TTC549 (cell line): ENCODE results near the gene RALGDS.
"Not testable (repeated sequence)": the region's sequence is repeated elsewhere in the genome, so short reads cannot be mapped to it uniquely, and the experiment has no call there.

ENCODE experiments used
- FAIRE-seq: peaks from 2 replicates; lab custom pipeline; 2012; peaks lifted over from hg19 to GRCh38; lab: Jason Lieb, UNC

RALGDS gene

DNA sequence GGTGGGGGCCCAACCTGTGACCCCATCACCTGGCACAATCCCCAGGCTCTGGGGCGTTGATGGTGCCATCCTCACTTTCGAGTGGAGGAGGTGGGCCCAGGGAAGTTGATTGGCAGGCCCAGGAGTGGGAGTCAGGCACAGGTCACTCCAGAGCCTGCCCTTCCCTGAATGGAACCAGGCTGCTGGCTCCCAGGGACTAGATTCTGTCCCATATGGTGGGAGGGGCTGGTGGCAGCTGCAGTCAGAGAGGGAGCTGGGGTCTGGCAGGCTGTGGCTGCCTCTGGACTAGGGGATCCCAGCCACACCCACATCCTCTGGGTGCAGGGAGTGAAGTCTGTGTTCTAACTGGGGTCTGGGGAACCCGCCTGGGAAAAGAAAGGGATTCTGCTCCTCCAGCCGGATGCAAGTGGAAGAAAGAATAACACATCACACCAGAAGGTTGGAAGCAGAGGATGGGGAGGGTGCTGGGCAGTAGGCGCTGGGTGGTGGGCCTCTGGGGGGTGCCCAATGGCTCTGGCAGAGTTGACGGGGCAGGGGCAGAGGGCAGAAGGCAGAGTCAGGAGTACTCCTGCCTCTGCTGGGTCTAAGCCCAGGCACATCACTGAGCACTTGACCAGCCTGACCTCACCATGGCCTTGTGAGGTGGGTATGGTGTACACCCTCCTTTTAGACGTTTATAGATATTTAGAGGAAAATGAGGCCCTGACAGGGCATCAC lies 33.5 kb downstream of the RALGDS start:
- FAIRE-seq: no peak

- no peak for FAIRE-seq
Measured at GRCh38 chr9:133086894-133087293, 34.1 kb downstream of the RALGDS start.

DNA sequence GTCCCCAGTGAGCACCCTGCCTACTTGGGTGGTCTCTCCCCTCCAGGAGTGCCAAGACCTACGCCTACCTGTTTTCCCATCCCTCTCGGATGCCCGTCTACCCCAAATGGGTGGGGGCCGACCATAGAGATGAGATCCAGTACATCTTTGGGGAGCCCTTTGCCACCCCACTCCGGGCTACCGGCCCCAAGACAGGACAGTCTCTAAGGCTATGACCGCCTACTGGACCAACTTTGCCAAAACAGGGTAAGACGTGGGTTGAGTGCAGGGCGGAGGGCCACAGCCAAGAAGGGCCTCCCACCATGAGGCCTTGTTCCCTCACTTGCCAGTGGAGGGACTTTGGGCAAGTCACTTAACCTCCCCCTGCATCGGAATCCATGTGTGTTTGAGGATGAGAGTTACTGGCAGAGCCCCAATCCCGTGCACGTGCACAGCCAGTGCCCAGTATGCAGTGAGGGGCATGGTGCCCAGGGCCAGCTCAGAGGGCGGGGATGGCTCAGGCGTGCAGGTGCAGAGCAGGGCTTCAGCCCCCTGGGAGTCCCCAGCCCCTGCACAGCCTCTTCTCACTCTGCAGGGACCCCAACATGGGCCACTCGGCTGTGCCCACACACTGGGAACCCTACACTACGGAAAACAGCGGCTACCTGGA lies 34.7 kb downstream of the RALGDS start:
- not testable (repeated sequence) for FAIRE-seq

- not testable (repeated sequence) for FAIRE-seq
Measured at GRCh38 chr9:133083688-133084087, 37.4 kb downstream of the RALGDS start.

- FAIRE-seq: not testable (repeated sequence)
Measured at GRCh38 chr9:133081957-133082644, 38.9 kb downstream of the RALGDS start.

DNA sequence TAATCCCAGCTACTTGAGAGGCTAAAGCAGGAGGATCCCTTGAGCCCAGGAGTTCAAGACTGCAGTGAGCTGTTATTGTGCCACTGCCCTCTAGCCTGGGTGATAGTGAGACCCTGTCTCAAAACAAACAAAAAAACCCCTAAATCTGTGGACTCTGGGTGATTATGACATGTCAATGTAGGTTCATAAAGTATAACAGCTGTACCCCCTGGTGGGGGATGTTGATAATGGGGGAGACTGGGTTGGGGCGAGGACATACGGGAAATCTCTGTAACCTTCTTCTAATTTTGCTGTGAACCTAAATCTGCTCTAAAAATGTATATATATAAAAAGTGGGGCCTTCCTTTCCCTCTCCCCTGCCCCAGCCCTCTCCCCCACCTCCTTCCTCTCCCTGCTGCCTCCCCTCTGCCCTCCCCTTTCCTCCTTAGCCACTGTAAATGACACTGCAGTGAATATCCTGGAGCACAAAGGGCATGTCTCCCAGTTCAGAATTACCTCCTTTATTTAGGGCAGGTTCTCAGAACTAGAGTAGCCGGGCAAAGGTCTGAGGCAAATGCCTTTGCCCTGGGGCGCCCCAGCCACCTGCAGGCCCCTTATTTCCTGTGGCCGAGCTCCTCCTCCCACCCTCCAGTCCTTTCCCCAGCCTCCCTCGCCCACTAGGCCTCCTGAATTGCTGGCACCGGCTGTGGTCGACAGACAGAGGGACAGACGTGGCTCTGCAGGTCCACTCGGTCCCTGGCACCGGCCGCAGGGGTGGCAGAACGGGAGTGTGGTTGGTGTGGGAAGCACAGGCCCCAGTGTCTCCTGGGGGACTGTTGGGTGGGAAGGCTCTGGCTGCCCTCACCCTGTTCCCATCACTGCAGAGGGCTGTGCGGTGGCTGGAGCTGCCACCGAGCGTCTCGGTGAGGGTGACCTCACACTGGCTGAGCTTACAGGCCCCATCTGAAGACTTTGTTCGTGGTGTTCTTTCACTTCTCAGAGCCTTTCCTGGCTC lies 40.0 kb downstream of the RALGDS start:
- FAIRE-seq: not testable (repeated sequence)

DNA sequence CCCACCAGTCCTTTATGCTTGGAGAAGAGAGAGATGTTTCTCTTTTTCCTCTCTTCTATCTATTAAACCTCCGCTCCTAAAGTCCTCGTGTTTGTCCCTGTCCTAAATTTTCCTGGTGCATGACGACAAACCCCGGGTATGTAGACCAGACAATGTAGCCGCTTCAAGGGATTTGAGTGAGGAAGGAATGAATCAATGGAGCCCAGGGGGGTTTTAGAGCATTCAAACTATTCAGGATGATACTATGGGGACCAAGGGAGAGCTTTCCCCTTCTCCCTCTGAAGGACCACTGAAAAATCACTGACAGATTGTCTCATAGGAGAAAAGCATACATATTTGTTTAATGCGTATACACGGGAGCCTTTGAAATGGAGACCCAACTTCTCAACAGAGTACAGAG lies 40.9 kb downstream of the RALGDS start:
- no peak for FAIRE-seq

DNA sequence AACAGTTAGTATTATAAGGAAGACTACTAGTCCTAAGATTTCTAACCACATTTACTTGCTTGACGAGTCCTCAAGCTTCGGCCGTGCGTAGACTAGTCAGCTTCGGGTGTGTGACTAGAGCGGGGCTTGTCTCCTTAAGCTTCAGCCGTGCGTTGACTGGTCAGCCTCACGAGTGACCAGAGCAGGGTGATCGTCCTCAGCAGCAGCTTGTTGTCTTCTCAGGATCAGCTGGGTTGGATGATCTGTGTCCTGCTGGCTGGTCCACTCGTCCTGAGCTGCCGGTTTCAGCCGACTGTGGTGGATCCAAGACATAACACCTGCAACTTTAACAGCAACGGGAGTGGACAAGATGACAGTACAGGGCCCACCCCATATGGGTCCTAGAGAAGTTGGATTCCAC lies 42.6 kb downstream of the RALGDS start:
- no peak for FAIRE-seq

- no peak for FAIRE-seq
Measured at GRCh38 chr9:133076691-133077090, 44.3 kb downstream of the RALGDS start.

DNA sequence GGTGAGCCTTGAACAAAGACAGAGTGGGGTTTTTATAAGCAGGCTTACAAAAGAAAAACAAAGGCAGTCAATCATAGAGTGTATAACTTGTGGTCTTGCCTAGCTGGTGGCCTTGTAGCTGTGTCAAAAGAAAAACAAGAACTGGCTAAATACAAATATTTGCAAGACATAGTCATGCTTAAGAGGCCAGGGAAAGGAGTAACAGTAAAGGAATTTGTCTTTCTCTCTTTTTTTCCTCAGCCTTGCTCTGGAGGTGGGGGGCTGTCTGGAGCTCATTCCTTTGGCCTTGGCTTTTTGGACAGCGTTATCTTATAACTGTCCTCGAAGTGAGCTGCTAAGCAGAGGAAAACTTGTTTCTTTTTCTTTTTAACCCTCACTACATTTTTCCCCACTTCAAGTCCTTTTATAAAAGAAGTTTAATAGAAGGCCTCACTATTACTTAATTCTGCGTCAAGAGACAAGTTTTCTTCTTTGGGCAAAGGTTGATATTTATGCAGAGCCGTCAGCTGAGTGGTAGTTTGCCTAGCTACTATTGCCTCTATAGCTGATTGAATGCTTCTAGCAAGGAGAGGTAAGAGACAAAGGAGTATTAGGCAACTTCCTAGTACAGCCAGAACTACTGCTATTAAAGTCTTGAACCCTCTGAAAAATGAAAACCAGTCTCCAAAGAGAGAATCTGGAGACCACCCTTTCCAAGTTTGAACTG lies 45.0 kb downstream of the RALGDS start:
- FAIRE-seq: no peak

DNA sequence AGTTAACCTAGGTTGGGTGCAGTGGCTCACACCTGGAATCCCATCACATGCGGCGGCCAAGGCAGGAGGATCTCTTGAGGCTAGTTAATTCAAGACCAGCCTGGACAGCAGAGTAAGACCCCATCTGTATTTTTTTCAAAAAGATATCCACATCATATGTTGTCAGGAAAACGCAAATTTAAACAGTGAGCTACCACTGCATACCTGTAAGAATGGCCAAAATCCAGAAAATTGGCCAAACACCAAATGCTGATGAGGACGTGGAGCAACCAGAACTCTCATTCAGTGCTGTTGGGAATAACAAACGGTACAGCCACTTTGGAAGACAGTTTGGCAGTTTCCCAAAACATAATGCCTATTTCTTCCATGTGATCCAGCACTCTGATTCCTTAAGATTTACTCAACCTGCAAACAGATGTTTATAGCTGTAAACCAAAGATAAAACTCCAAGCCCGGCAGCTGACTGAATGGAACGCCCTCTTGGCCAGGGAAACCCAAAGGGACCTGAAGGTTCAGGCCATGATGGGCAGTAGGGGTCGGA lies 46.9 kb downstream of the RALGDS start:
- FAIRE-seq: no peak

DNA sequence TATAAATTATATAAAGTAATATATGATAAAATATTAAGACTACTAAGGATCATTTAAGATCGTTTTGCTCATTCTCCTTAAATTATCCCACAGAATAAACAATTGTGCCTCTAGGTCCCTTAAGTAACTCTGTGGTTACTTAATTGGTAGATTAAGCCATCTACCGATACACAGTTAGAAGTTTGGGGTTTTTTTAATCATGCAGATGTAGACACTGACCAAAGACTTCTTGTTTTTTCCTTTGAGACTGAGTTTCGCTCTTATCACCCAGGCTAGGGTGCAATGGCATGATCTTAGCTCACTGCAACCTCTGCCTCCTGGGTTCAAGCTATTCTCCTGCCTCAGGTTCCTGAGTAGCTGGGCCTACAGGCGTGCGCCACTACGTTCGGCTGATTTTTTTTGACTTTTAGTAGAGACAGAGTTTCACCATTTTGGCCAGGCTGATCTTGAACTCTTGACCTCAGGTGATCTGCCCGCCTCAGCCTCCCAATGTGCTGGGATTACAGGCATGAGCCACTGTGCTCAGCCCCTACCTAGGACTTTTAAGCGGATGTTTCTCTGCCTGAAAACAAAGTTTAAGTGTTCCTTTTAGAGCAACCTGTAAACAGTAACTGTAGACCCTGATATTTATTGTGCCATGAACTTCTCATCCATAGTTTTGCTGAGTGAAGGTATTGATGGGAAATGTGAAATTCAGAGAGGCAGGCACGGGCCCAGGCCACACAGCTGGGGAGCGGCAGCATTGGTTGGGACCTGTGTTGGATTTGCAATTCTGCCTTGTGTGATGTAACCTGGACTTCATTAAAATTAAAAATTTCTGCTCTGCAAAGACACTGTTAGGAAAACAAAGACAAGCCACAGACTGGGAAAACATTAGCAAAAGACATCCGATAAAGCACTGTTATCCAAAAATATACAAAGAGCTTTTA lies 47.7 kb downstream of the RALGDS start:
- no peak for FAIRE-seq

DNA sequence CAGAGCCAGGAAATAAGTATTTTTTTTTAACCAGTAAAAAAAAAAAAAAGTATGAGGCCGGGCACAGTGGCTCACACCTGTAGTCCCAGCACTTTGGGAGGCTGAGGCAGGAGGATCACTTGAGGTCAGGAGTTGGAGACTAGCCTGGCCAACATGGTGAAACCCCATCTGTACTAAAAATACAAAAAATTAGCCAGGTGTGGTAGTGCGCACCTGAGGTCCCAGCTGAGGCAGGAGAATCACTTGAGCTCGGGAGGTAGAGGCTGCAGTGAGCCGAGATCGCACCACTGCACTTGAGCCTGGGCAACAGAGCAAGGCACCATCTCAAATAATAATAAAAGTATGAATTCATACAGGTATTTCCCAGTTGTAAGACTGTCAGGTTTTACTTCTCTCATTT lies 48.8 kb downstream of the RALGDS start:
- not testable (repeated sequence) for FAIRE-seq

DNA sequence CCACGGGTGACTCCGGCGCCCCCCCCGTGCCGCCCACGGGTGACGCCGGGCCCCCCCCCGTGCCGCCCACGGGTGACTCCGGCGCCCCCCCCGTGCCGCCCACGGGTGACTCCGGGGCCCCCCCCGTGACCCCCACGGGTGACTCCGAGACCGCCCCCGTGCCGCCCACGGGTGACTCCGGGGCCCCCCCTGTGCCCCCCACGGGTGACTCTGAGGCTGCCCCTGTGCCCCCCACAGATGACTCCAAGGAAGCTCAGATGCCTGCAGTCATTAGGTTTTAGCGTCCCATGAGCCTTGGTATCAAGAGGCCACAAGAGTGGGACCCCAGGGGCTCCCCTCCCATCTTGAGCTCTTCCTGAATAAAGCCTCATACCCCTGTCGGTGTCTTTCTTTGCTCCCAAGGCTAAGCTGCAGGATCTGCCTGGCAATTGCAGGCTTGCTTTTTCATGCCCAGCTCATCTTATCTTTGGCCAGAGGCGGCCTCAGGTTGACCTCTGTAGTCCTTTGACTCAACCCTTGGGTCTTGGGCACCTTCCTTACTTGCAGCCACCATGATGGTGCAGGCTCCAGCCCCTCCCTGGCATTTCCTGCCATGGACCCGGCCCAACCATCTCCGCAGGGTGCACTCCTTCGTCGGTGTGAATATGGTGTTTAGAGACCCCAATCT lies 49.4 kb downstream of the RALGDS start:
- FAIRE-seq: no peak

DNA sequence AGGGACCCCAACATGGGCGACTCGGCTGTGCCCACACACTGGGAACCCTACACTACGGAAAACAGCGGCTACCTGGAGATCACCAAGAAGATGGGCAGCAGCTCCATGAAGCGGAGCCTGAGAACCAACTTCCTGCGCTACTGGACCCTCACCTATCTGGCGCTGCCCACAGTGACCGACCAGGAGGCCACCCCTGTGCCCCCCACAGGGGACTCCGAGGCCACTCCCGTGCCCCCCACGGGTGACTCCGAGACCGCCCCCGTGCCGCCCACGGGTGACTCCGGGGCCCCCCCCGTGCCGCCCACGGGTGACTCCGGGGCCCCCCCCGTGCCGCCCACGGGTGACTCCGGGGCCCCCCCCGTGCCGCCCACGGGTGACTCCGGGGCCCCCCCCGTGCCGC lies 50.1 kb downstream of the RALGDS start:
- not testable (repeated sequence) for FAIRE-seq

GRCh38 chr9:133070500-133070961 lies 50.5 kb downstream of the RALGDS start:
- not testable (repeated sequence) for FAIRE-seq

- not testable (repeated sequence) for FAIRE-seq
Measured at GRCh38 chr9:133068431-133068830, 52.6 kb downstream of the RALGDS start.

- FAIRE-seq: no peak
Measured at GRCh38 chr9:133067813-133068212, 53.2 kb downstream of the RALGDS start.

GRCh38 chr9:133067006-133067405 lies 54.0 kb downstream of the RALGDS start:
- no peak for FAIRE-seq
